HCT116 (cell line): ENCODE results near the gene CCDC30. TPM values are rescaled to one million over a fixed set of nuclear protein-coding genes. Genes with fewer than 3 reads are reported as not detected.

ENCODE experiments used
- ATAC-seq: fragments of 200-7000 bp; cut with Tn5 transposase; 2 replicates; pipeline ENCODE4 v1.9.1; 2020; ENCODE audit warnings: mild to moderate bottlenecking, moderate library complexity
- BruUV-seq: library from RNA; stranded (reverse); fragments of 400-500 nt; replicated peaks from 2 replicates; lab custom pipeline; 2021; lab: Mats Ljungman, UMichigan
- CTCF ChIA-PET: fragments of 300-600 bp; sonication (Branson Sonifier 250); formaldehyde crosslinking; loops from one replicate; lab custom pipeline; 2021; ENCODE audit warnings: antibody characterized with exemption; lab: Charles Lee
- POLR2A ChIA-PET: fragments of 300-600, 350-600 bp; sonication (Branson Sonifier 250); formaldehyde crosslinking; loops from one replicate; lab custom pipeline; 2021; ENCODE audit warnings: antibody characterized with exemption; lab: Charles Lee
- RAD21 ChIA-PET, 2 experiments: fragments of 300-600 bp; sonication (Branson Sonifier 250); formaldehyde crosslinking; loops; one replicate each; lab custom pipeline; 2023; ENCODE audit warnings: low total read pairs in 2 of 2; ENCODE audit not compliant: uncharacterized antibody in 2 of 2, unreplicated experiment in 2 of 2, low non-redundant PET in 1 of 2; lab: Charles Lee
- DNase-seq: peaks from one replicate; pipeline ENCODE4 v3.0.0-alpha.2; 2010; ENCODE audit warnings: low read depth, low spot score
- H2AFZ ChIP-seq: fragments of 200-600 bp; shearing (Covaris generic), sonication (generic); 2 replicates; pipeline ENCODE4 v1.6.1; 2017; ENCODE audit warnings: low read depth, mixed run types, mixed read lengths, antibody characterized with exemption, low read length; ENCODE audit not compliant: poor library complexity, severe bottlenecking
- H3K27ac ChIP-seq: 2 replicates; pipeline ENCODE4 v1.5.1; 2012; ENCODE audit warnings: low read depth, low read length
- H3K27me3 ChIP-seq: fragments of 200-600 bp; sonication (generic); 2 replicates; pipeline ENCODE4 v1.6.1; 2016; ENCODE audit warnings: mixed run types, low read length, mixed read lengths; ENCODE audit not compliant: insufficient read depth
- H3K36me3 ChIP-seq, 2 experiments: fragments of 200-500 bp in 1 of 2; fragments of 200-600 bp in 1 of 2; sonication (Bioruptor generic) in 1 of 2; sonication (generic) in 1 of 2; 2 replicates each; pipeline versions ENCODE4 v1.5.1 to v1.6.1; 2014 to 2016; ENCODE audit warnings: low read length in 2 of 2, inconsistent platforms in 1 of 2, mixed read lengths in 1 of 2, mixed run types in 1 of 2; ENCODE audit not compliant: insufficient read depth in 2 of 2, control insufficient read depth in 1 of 2
- H3K4me1 ChIP-seq, 2 experiments: fragments of 200-600 bp in 1 of 2; sonication (generic) in 1 of 2; 2 replicates each; pipeline versions ENCODE4 v1.5.1 to v1.6.1; 2012 to 2017; ENCODE audit warnings: low read length in 2 of 2, inconsistent platforms in 1 of 2, mild to moderate bottlenecking in 1 of 2, mixed read lengths in 1 of 2, mixed run types in 1 of 2, moderate library complexity in 1 of 2; ENCODE audit not compliant: insufficient read depth in 2 of 2, control insufficient read depth in 1 of 2
- H3K4me2 ChIP-seq: fragments of 200-600 bp; sonication (generic); 2 replicates; pipeline ENCODE4 v1.6.1; 2017; ENCODE audit warnings: mixed run types, low read length, mixed read lengths
- H3K4me3 ChIP-seq, 2 experiments: fragments of 200-600 bp in 1 of 2; sonication (generic) in 1 of 2; replicated peaks in 1 of 2; 2 replicates each; pipeline ENCODE4 v1.5.1; 2011 to 2016; ENCODE audit warnings: low read length in 2 of 2, control low read depth in 1 of 2, low read depth in 1 of 2, mild to moderate bottlenecking in 1 of 2, mixed read lengths in 1 of 2, mixed run types in 1 of 2
- H3K79me2 ChIP-seq: fragments of 200-600 bp; sonication (generic); 2 replicates; pipeline ENCODE4 v1.6.1; 2017; ENCODE audit warnings: mild to moderate bottlenecking, mixed run types, low read length, moderate library complexity, mixed read lengths; ENCODE audit not compliant: insufficient read depth
- H3K9ac ChIP-seq: fragments of 200-600 bp; sonication (generic); 2 replicates; pipeline ENCODE4 v1.6.1; 2016; ENCODE audit warnings: low read length, mixed read lengths
- H3K9me2 ChIP-seq: fragments of 200-600 bp; sonication (generic), shearing (Covaris generic); 2 replicates; pipeline ENCODE4 v1.6.1; 2017; ENCODE audit warnings: mixed run types, mild to moderate bottlenecking, moderate library complexity; ENCODE audit not compliant: insufficient read depth
- H3K9me3 ChIP-seq, 2 experiments: fragments of 200-500 bp in 1 of 2; fragments of 200-600 bp in 1 of 2; sonication (Bioruptor generic) in 1 of 2; sonication (generic) in 1 of 2; 2 replicates each; pipeline ENCODE4 v1.6.1; 2014 to 2017; ENCODE audit warnings: low read length in 2 of 2, mixed read lengths in 2 of 2, inconsistent platforms in 1 of 2, low read depth in 1 of 2, mild to moderate bottlenecking in 1 of 2, mixed run types in 1 of 2, moderate library complexity in 1 of 2; ENCODE audit not compliant: control insufficient read depth in 1 of 2, insufficient read depth in 1 of 2
- H4K20me1 ChIP-seq: fragments of 200-600 bp; sonication (generic), shearing (Covaris generic); 2 replicates; pipeline ENCODE4 v1.6.1; 2017; ENCODE audit warnings: mixed run types, mild to moderate bottlenecking, moderate library complexity; ENCODE audit not compliant: insufficient read depth
- CBX3 ChIP-seq: IDR thresholded peaks from 2 replicates; pipeline ENCODE4 v1.6.1; 2012; ENCODE audit warnings: low read depth
- CEBPB ChIP-seq: IDR thresholded peaks from 2 replicates; pipeline ENCODE4 v1.6.1; 2012; ENCODE audit warnings: low read depth
- EGR1 ChIP-seq: IDR thresholded peaks from 2 replicates; pipeline ENCODE4 v1.6.1; 2012; ENCODE audit warnings: low read depth
- ELF1 ChIP-seq: IDR thresholded peaks from 2 replicates; pipeline ENCODE4 v1.6.1; 2012; ENCODE audit warnings: low read depth, borderline replicate concordance
- FOSL1 ChIP-seq: IDR thresholded peaks from 2 replicates; pipeline ENCODE4 v1.6.1; 2012; ENCODE audit warnings: low read depth
- POLR2A ChIP-seq: IDR thresholded peaks from 2 replicates; pipeline ENCODE4 v1.7.0; 2011; ENCODE audit warnings: borderline replicate concordance; ENCODE audit not compliant: insufficient read depth, insufficient read length; ENCODE audit errors: extremely low read depth
- POLR2AphosphoS5 ChIP-seq: IDR thresholded peaks from 2 replicates; pipeline ENCODE4 v1.6.1; 2011; ENCODE audit warnings: mild to moderate bottlenecking, low read depth, low read length, moderate library complexity
- RAD21 ChIP-seq: IDR thresholded peaks from 2 replicates; pipeline ENCODE4 v1.6.1; 2012; ENCODE audit warnings: low read depth, mild to moderate bottlenecking
- SIN3A ChIP-seq: IDR thresholded peaks from 2 replicates; pipeline ENCODE4 v1.6.1; 2012; ENCODE audit warnings: low read depth
- SP1 ChIP-seq: IDR thresholded peaks from 2 replicates; pipeline ENCODE4 v1.6.1; 2012; ENCODE audit warnings: low read depth
- SRF ChIP-seq: IDR thresholded peaks from 2 replicates; pipeline ENCODE4 v1.6.1; 2012; ENCODE audit warnings: low read depth
- TCF7L2 ChIP-seq: IDR thresholded peaks from 2 replicates; pipeline ENCODE4 v1.7.0; 2011; ENCODE audit warnings: borderline replicate concordance, inconsistent platforms; ENCODE audit not compliant: insufficient read depth, insufficient read length; ENCODE audit errors: extremely low read depth
- YY1 ChIP-seq: IDR thresholded peaks from 2 replicates; pipeline ENCODE4 v1.6.1; 2011; ENCODE audit warnings: low read length, low read depth, moderate library complexity, mild to moderate bottlenecking; ENCODE audit not compliant: insufficient replicate concordance; ENCODE audit errors: extremely low read depth
- ZFX ChIP-seq: fragments of 450-650 bp; IDR thresholded peaks from 2 replicates; pipeline ENCODE4 v1.6.1; 2017
- ZNF274 ChIP-seq: fragments of 200-500 bp; sonication (Bioruptor generic); IDR thresholded peaks from 2 replicates; pipeline ENCODE4 v1.6.1; 2014; ENCODE audit warnings: mild to moderate bottlenecking, low read depth, low read length, inconsistent platforms
- intact Hi-C: fragments of 100-400 bp; cut with micrococcal nuclease; formaldehyde crosslinking; loops from 2 replicates; pipeline ENCODE4 v1.10.0; 2022
- total RNA-seq: library from RNA; stranded (reverse); gene quantifications from one replicate; pipeline ENCODE4 v1.2.1, GENCODE V29; 2021; ENCODE audit not compliant: unreplicated experiment
- TF ChIP-seq, protein P1 (sequence below), 3 experiments: fragments of 200-600 bp in 1 of 3; sonication (generic) in 1 of 3; IDR thresholded peaks in 2 of 3; conservative IDR thresholded peaks in 1 of 3; 2 replicates each; pipeline ENCODE4 v1.5.1; 2012 to 2017; ENCODE audit warnings: low read depth in 2 of 3, low read length in 2 of 3, antibody characterized with exemption in 1 of 3, borderline replicate concordance in 1 of 3, control low read depth in 1 of 3, mild to moderate bottlenecking in 1 of 3, mixed read lengths in 1 of 3, mixed run types in 1 of 3, moderate library complexity in 1 of 3; ENCODE audit not compliant: insufficient read depth in 1 of 3
- TF ChIP-seq, protein P2 (sequence below): IDR thresholded peaks from 2 replicates; pipeline ENCODE4 v1.6.1; 2012
- TF ChIP-seq, protein P3 (sequence below): IDR thresholded peaks from 2 replicates; pipeline ENCODE4 v1.6.1; 2011; ENCODE audit warnings: mild to moderate bottlenecking, low read length, moderate library complexity; ENCODE audit not compliant: insufficient replicate concordance; ENCODE audit errors: extremely low read depth
- TF ChIP-seq, protein P4 (sequence below): IDR thresholded peaks from 2 replicates; pipeline ENCODE4 v1.6.1; 2012
- TF ChIP-seq, protein P5 (sequence below): IDR thresholded peaks from 2 replicates; pipeline ENCODE4 v1.6.1; 2012; ENCODE audit warnings: low read depth

Gene CCDC30
- total RNA-seq, 1 experiment from 2014 or later: 2.0 TPM

DNA sequence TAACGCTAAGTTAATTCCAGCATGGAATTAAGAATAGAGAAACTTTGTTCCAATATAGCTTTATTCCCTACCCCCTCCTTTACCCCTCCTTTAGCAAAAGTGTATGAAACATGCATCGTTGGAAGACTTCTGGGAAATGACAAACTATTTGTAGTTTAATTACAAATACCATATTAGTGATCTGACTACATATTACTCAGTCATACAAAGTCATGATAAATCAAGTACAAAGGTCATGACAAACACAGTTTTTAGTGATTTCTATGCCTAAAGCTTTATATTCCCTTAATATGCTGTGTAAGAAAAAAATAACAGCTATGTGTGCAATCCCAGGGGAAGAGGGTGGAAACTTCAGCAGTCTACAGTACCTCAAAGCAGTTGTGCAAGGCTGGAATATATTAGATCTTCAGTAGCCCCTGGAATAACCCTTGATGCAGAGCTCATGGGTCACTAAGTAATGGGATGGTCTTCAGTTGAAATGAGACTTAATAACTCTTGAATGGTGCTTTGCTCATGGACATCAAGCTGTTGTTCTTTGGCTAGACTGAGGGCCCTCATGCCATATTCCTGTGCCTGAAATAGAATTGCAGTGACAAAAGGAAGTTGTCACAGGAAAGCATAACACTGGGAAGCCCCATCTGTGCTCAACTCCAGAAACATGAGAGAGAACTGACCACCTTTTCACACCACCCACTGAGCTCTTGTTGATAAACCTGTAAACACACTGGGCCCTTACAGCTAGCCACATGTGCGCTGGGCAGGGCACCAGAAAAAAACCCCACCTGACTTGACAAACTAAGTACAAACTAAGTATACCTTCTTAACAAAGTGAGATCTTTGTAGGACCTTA, 32.6 kb upstream of the CCDC30 start:
- H3K27ac ChIP-seq: no peak overlapping the region
- intact Hi-C loops: no loop called here
- no peak overlapping the region for H3K9ac ChIP-seq
- no peaks in the 10 kb centered on the region for H3K79me2 ChIP-seq
- no TSS peak for BruUV-seq
- CTCF ChIA-PET: no interaction called here
- H4K20me1 ChIP-seq: no peaks in the 10 kb centered on the region
- no peak overlapping the region for H3K4me3 ChIP-seq
- DNase-seq: no peak
- TF ChIP-seq ZFX (no peak), RAD21 (no peak), POLR2AphosphoS5 (no peak), EGR1 (no peak), SP1 (no peak), POLR2A (no peak), ELF1 (no peak), SIN3A (no peak), YY1 (no peak), ZNF274 (no peak), CEBPB (no peak), FOSL1 (no peak), SRF (no peak), TCF7L2 (no peak), CBX3 (no peak)
- TF ChIP-seq, protein P1, sequence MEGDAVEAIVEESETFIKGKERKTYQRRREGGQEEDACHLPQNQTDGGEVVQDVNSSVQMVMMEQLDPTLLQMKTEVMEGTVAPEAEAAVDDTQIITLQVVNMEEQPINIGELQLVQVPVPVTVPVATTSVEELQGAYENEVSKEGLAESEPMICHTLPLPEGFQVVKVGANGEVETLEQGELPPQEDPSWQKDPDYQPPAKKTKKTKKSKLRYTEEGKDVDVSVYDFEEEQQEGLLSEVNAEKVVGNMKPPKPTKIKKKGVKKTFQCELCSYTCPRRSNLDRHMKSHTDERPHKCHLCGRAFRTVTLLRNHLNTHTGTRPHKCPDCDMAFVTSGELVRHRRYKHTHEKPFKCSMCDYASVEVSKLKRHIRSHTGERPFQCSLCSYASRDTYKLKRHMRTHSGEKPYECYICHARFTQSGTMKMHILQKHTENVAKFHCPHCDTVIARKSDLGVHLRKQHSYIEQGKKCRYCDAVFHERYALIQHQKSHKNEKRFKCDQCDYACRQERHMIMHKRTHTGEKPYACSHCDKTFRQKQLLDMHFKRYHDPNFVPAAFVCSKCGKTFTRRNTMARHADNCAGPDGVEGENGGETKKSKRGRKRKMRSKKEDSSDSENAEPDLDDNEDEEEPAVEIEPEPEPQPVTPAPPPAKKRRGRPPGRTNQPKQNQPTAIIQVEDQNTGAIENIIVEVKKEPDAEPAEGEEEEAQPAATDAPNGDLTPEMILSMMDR (IDR thresholded peaks at IDR 0.05 in 2 of 3, conservative IDR thresholded peaks at IDR 0.05 in 1 of 3; ENCODE audit: borderline replicate concordance in 1 of 3, insufficient read depth in 1 of 3, low read depth in 2 of 3, low read length in 2 of 3): no peak
- TF ChIP-seq, protein P2, sequence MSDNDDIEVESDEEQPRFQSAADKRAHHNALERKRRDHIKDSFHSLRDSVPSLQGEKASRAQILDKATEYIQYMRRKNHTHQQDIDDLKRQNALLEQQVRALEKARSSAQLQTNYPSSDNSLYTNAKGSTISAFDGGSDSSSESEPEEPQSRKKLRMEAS: no peak
- TF ChIP-seq, protein P3, sequence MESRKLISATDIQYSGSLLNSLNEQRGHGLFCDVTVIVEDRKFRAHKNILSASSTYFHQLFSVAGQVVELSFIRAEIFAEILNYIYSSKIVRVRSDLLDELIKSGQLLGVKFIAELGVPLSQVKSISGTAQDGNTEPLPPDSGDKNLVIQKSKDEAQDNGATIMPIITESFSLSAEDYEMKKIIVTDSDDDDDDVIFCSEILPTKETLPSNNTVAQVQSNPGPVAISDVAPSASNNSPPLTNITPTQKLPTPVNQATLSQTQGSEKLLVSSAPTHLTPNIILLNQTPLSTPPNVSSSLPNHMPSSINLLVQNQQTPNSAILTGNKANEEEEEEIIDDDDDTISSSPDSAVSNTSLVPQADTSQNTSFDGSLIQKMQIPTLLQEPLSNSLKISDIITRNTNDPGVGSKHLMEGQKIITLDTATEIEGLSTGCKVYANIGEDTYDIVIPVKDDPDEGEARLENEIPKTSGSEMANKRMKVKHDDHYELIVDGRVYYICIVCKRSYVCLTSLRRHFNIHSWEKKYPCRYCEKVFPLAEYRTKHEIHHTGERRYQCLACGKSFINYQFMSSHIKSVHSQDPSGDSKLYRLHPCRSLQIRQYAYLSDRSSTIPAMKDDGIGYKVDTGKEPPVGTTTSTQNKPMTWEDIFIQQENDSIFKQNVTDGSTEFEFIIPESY: no peak
- TF ChIP-seq, protein P4, sequence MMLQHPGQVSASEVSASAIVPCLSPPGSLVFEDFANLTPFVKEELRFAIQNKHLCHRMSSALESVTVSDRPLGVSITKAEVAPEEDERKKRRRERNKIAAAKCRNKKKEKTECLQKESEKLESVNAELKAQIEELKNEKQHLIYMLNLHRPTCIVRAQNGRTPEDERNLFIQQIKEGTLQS: no peak
- TF ChIP-seq, protein P5, sequence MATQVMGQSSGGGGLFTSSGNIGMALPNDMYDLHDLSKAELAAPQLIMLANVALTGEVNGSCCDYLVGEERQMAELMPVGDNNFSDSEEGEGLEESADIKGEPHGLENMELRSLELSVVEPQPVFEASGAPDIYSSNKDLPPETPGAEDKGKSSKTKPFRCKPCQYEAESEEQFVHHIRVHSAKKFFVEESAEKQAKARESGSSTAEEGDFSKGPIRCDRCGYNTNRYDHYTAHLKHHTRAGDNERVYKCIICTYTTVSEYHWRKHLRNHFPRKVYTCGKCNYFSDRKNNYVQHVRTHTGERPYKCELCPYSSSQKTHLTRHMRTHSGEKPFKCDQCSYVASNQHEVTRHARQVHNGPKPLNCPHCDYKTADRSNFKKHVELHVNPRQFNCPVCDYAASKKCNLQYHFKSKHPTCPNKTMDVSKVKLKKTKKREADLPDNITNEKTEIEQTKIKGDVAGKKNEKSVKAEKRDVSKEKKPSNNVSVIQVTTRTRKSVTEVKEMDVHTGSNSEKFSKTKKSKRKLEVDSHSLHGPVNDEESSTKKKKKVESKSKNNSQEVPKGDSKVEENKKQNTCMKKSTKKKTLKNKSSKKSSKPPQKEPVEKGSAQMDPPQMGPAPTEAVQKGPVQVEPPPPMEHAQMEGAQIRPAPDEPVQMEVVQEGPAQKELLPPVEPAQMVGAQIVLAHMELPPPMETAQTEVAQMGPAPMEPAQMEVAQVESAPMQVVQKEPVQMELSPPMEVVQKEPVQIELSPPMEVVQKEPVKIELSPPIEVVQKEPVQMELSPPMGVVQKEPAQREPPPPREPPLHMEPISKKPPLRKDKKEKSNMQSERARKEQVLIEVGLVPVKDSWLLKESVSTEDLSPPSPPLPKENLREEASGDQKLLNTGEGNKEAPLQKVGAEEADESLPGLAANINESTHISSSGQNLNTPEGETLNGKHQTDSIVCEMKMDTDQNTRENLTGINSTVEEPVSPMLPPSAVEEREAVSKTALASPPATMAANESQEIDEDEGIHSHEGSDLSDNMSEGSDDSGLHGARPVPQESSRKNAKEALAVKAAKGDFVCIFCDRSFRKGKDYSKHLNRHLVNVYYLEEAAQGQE: no peak
- TF ChIP-seq, all 23 proteins: peak for 0
- ChIA-PET RAD21 (no interaction called here), POLR2A (no interaction called here)
- Histone ChIP-seq H3K36me3 (no peaks in the 10 kb centered on the region), H3K9me2 (no peaks in the 10 kb centered on the region), H3K27me3 (no peaks in the 10 kb centered on the region), H3K4me2 (no peak overlapping the region), H2AFZ (no peak overlapping the region), H3K9me3 (no peaks in the 10 kb centered on the region), H3K4me1 (no peaks in the 10 kb centered on the region)
- no peak for ATAC-seq
